Ovary (tissue), 3 donors: ENCODE results near the gene FBXL12.

Experiments used
- CTCF ChIP-seq, 3 donors: fragments of 450-650 bp in 2 of 3; fragments of 200-600 bp in 1 of 3; IDR thresholded peaks; one replicate each; pipeline versions ENCODE4 v1.5.1 to v1.8.0; 2016 to 2022; ENCODE audit warnings: antibody characterized with exemption in 3 of 3, mild to moderate bottlenecking in 1 of 3
- EP300 ChIP-seq: sonication (generic); formaldehyde crosslinking; IDR thresholded peaks from one replicate; pipeline ENCODE4 v1.6.1; 2017; ENCODE audit warnings: antibody characterized with exemption
- POLR2A ChIP-seq: fragments of 450-650 bp; IDR thresholded peaks from one replicate; pipeline ENCODE4 v1.6.1; 2017; ENCODE audit warnings: antibody characterized with exemption, mild to moderate bottlenecking, moderate library complexity
- donor health status: DM: no; HTN: no; CAD: no.

- no peak for TF ChIP-seq EP300
- TF ChIP-seq POLR2A = no peak
- no peak for TF ChIP-seq CTCF (IDR thresholded peaks at IDR 0.05)
These were observed 35.5 kb upstream of the FBXL12 start for GRCh38 chr19:9854282-9854846.
